Measurements from ENCODE around the gene SH2B2. TPM values are rescaled to one million over a fixed set of nuclear protein-coding genes. Genes with fewer than 3 reads are reported as not detected.

SH2B2 gene
- total and polyA plus RNA-seq, 4 experiments from 2014 or later = 0.69 to 1.2 (median 0.79) TPM; not detected in 1

- intact Hi-C loops (cut with micrococcal nuclease) = no loop called here
- H3K36me3 ChIP-seq (ENCODE audit: insufficient read depth, low read length) = no peaks in the 10 kb centered on the region
- CTCF ChIA-PET (ENCODE audit: partially characterized antibody) = no interaction called here
- no peak overlapping the region for H3K4me3 ChIP-seq (ENCODE audit: low read length in 2 of 2)
- Mint-ChIP-seq H3K4me3 (no peak overlapping the region), H3K27me3 (peaks cover 1 to 4% of the 10 kb centered on the region in 2 donors), H3K9me3 (peaks cover 0 to 1% (median 0%) of the 10 kb centered on the region in 8 donors), H3K27ac (no peak overlapping the region), H3K4me1 (peaks cover 7 to 24% (median 17%) of the 10 kb centered on the region in 4 donors), H3K36me3 (no peaks in the 10 kb centered on the region)
- no peaks in the 10 kb centered on the region for H3K27me3 ChIP-seq (ENCODE audit: insufficient read depth, low read length)
- peaks cover 16% of the 10 kb centered on the region for H3K4me1 ChIP-seq (ENCODE audit: insufficient read depth, low read length)
- H3K9me3 ChIP-seq (ENCODE audit: control insufficient read depth in 1 of 2, low read length in 2 of 2) = no peaks in the 10 kb centered on the region
- no peak for DNase-seq
- POLR2A ChIA-PET (ENCODE audit: partially characterized antibody) = no interaction called here
- H3K27ac ChIP-seq (ENCODE audit: low read depth, low read length) = no peak overlapping the region
These were observed 6.4 kb downstream of the SH2B2 start for GRCh38 chr7:102292813-102293798.

- peaks cover 11% of the 10 kb centered on the region for H3K4me1 ChIP-seq (ENCODE audit: insufficient read depth, low read length)
- no peak for DNase-seq
- no peaks in the 10 kb centered on the region for H3K36me3 Mint-ChIP-seq
- POLR2A ChIA-PET (ENCODE audit: partially characterized antibody) = no interaction called here
- no peak overlapping the region for H3K4me3 ChIP-seq (ENCODE audit: low read length in 2 of 2)
- H3K27ac ChIP-seq (ENCODE audit: low read depth, low read length) = no peak overlapping the region
- H3K27ac Mint-ChIP-seq = no peak overlapping the region
- peaks cover 0 to 1% (median 0%) of the 10 kb centered on the region in 8 donors for H3K9me3 Mint-ChIP-seq
- peaks cover 1 to 4% of the 10 kb centered on the region in 2 donors for H3K27me3 Mint-ChIP-seq
- H3K4me3 Mint-ChIP-seq = no peak overlapping the region
- H3K4me1 Mint-ChIP-seq = peaks cover 4 to 16% (median 10%) of the 10 kb centered on the region in 4 donors
- H3K9me3 ChIP-seq (ENCODE audit: control insufficient read depth in 1 of 2, low read length in 2 of 2) = no peaks in the 10 kb centered on the region
- CTCF ChIA-PET (ENCODE audit: partially characterized antibody) = no interaction called here
- H3K27me3 ChIP-seq (ENCODE audit: insufficient read depth, low read length) = no peaks in the 10 kb centered on the region
- intact Hi-C loops (cut with micrococcal nuclease) = no loop called here
- no peaks in the 10 kb centered on the region for H3K36me3 ChIP-seq (ENCODE audit: insufficient read depth, low read length)
These were observed 7.9 kb downstream of the SH2B2 start for GRCh38 chr7:102294589-102294988.

- peaks cover 0 to 1% (median 0%) of the 10 kb centered on the region in 8 donors for H3K9me3 Mint-ChIP-seq
- Histone ChIP-seq H3K4me3 (ENCODE audit: low read length in 2 of 2) (no peak overlapping the region), H3K9me3 (ENCODE audit: control insufficient read depth in 1 of 2, low read length in 2 of 2) (no peaks in the 10 kb centered on the region), H3K4me1 (ENCODE audit: insufficient read depth, low read length) (peaks cover 11% of the 10 kb centered on the region), H3K27ac (ENCODE audit: low read depth, low read length) (no peak overlapping the region), H3K27me3 (ENCODE audit: insufficient read depth, low read length) (no peaks in the 10 kb centered on the region), H3K36me3 (ENCODE audit: insufficient read depth, low read length) (no peaks in the 10 kb centered on the region)
- H3K4me3 Mint-ChIP-seq = no peak overlapping the region
- no peak for DNase-seq
- POLR2A ChIA-PET (ENCODE audit: partially characterized antibody) = no interaction called here
- no peak overlapping the region for H3K27ac Mint-ChIP-seq
- intact Hi-C loops (cut with micrococcal nuclease) = no loop called here
- CTCF ChIA-PET (ENCODE audit: partially characterized antibody) = no interaction called here
- peaks cover 1 to 4% of the 10 kb centered on the region in 2 donors for H3K27me3 Mint-ChIP-seq
- H3K4me1 Mint-ChIP-seq = peaks cover 4 to 14% (median 9%) of the 10 kb centered on the region in 4 donors
- no peaks in the 10 kb centered on the region for H3K36me3 Mint-ChIP-seq
These were observed 8.9 kb downstream of the SH2B2 start for GRCh38 chr7:102295346-102296178.

- Mint-ChIP-seq H3K4me1 (peaks cover 4 to 9% (median 8%) of the 10 kb centered on the region in 4 donors), H3K9me3 (peaks cover 0 to 1% (median 0%) of the 10 kb centered on the region in 8 donors), H3K27me3 (peaks cover 1 to 4% of the 10 kb centered on the region in 2 donors), H3K27ac (no peak overlapping the region), H3K4me3 (no peak overlapping the region), H3K36me3 (no peaks in the 10 kb centered on the region)
- peaks cover 9% of the 10 kb centered on the region for H3K4me1 ChIP-seq (ENCODE audit: insufficient read depth, low read length)
- H3K27me3 ChIP-seq (ENCODE audit: insufficient read depth, low read length) = no peaks in the 10 kb centered on the region
- no peaks in the 10 kb centered on the region for H3K36me3 ChIP-seq (ENCODE audit: insufficient read depth, low read length)
- ChIA-PET CTCF (ENCODE audit: partially characterized antibody) (no interaction called here), POLR2A (ENCODE audit: partially characterized antibody) (interaction anchor here (1.8 kb wide), 1 partner anchor 9 kb away, joined by 5 read pairs; the partner anchor contains the start of gene SH2B2)
- no peaks in the 10 kb centered on the region for H3K9me3 ChIP-seq (ENCODE audit: control insufficient read depth in 1 of 2, low read length in 2 of 2)
- no peak overlapping the region for H3K4me3 ChIP-seq (ENCODE audit: low read length in 2 of 2)
- no peak overlapping the region for H3K27ac ChIP-seq (ENCODE audit: low read depth, low read length)
- intact Hi-C loops (cut with micrococcal nuclease) = no loop called here
- no peak for DNase-seq
These were observed 9.4 kb downstream of the SH2B2 start for GRCh38 chr7:102296179-102296438.

GRCh38 chr7:102296514-102296913, 9.8 kb downstream of the SH2B2 start:
- no peaks in the 10 kb centered on the region for H3K36me3 Mint-ChIP-seq
- peaks cover 0 to 1% (median 0%) of the 10 kb centered on the region in 8 donors for H3K9me3 Mint-ChIP-seq
- no peaks in the 10 kb centered on the region for H3K27me3 ChIP-seq (ENCODE audit: insufficient read depth, low read length)
- no peaks in the 10 kb centered on the region for H3K9me3 ChIP-seq (ENCODE audit: control insufficient read depth in 1 of 2, low read length in 2 of 2)
- no peak overlapping the region for H3K4me3 Mint-ChIP-seq
- H3K4me1 Mint-ChIP-seq = peaks cover under 1 to 6% (median 4%) of the 10 kb centered on the region in 4 donors
- no peak overlapping the region for H3K4me3 ChIP-seq (ENCODE audit: low read length in 2 of 2)
- DNase-seq = no peak
- ChIA-PET POLR2A (ENCODE audit: partially characterized antibody) (interaction anchor here (1.8 kb wide), 1 partner anchor 10 kb away, joined by 5 read pairs; the partner anchor contains the start of gene SH2B2), CTCF (ENCODE audit: partially characterized antibody) (no interaction called here)
- peaks cover 5% of the 10 kb centered on the region for H3K4me1 ChIP-seq (ENCODE audit: insufficient read depth, low read length)
- intact Hi-C loops (cut with micrococcal nuclease) = no loop called here
- peaks cover 1 to 2% of the 10 kb centered on the region in 2 donors for H3K27me3 Mint-ChIP-seq
- no peak overlapping the region for H3K27ac Mint-ChIP-seq
- H3K36me3 ChIP-seq (ENCODE audit: insufficient read depth, low read length) = no peaks in the 10 kb centered on the region
- H3K27ac ChIP-seq (ENCODE audit: low read depth, low read length) = no peak overlapping the region

GRCh38 chr7:102297487-102298218, 11.0 kb downstream of the SH2B2 start:
- H3K36me3 Mint-ChIP-seq = no peaks in the 10 kb centered on the region
- no peak for DNase-seq
- POLR2A ChIA-PET (ENCODE audit: partially characterized antibody) = interaction anchor here (1.8 kb wide), 1 partner anchor 11 kb away, joined by 5 read pairs; the partner anchor contains the start of gene SH2B2
- Histone ChIP-seq H3K27ac (ENCODE audit: low read depth, low read length) (no peak overlapping the region), H3K4me1 (ENCODE audit: insufficient read depth, low read length) (no peaks in the 10 kb centered on the region), H3K27me3 (ENCODE audit: insufficient read depth, low read length) (no peaks in the 10 kb centered on the region), H3K9me3 (ENCODE audit: control insufficient read depth in 1 of 2, low read length in 2 of 2) (no peaks in the 10 kb centered on the region), H3K4me3 (ENCODE audit: low read length in 2 of 2) (no peak overlapping the region), H3K36me3 (ENCODE audit: insufficient read depth, low read length) (no peaks in the 10 kb centered on the region)
- no peaks in the 10 kb centered on the region for H3K4me1 Mint-ChIP-seq
- peaks cover 0 to 1% of the 10 kb centered on the region in 2 donors for H3K27me3 Mint-ChIP-seq
- H3K4me3 Mint-ChIP-seq = no peak overlapping the region
- intact Hi-C loops (cut with micrococcal nuclease) = no loop called here
- CTCF ChIA-PET (ENCODE audit: partially characterized antibody) = no interaction called here
- peak overlapping the region in 1 of 7 donors; percentile 49 for H3K27ac Mint-ChIP-seq
- H3K9me3 Mint-ChIP-seq = peaks cover 0 to 1% (median 0%) of the 10 kb centered on the region in 8 donors
